T-cell (primary cell): ENCODE data around the gene MYZAP. TPM values are rescaled to one million over a fixed set of nuclear protein-coding genes. Genes with fewer than 3 reads are reported as not detected.

Source experiments
- ATAC-seq, 4 experiments: fragments of 200-7000 bp in 3 of 4; fragments of 150-1000 bp in 1 of 4; cut with Tn5 transposase; replicated peaks in 1 of 4; 1 replicate in 3 of 4; 2 replicates in 1 of 4; pipeline ENCODE4 v1.10.0; 2021; ENCODE audit warnings: moderate library complexity in 3 of 4, mild to moderate bottlenecking in 2 of 4, moderate number of reproducible peaks in 1 of 4
- CTCF ChIA-PET, 2 donors: fragments of 300-600 bp; sonication (Branson Sonifier 250); formaldehyde crosslinking; loops; one replicate each; lab custom pipeline; 2022; ENCODE audit warnings: antibody characterized with exemption in 2 of 2; lab: Charles Lee
- POLR2A ChIA-PET, 2 donors: fragments of 300-600 bp; sonication (Branson Sonifier 250); formaldehyde crosslinking; loops; one replicate each; lab custom pipeline; 2022; ENCODE audit warnings: antibody characterized with exemption in 2 of 2; lab: Charles Lee
- DNase-seq, 35 experiments: peaks; one replicate each; pipeline versions ENCODE4 v3.0.0 to v3.0.0-alpha.2; 2013 to 2023
- H3K27ac ChIP-seq: one replicate; pipeline ENCODE4 v1.5.1; 2013; ENCODE audit warnings: low read length
- H3K27me3 ChIP-seq, 2 experiments: replicated peaks in 1 of 2; 1 replicate in 1 of 2; 2 replicates in 1 of 2; pipeline versions ENCODE4 v1.6.1 to v1.7.0; 2013; ENCODE audit warnings: low read length in 1 of 2, mixed read lengths in 1 of 2; ENCODE audit not compliant: control insufficient read depth in 2 of 2, insufficient read depth in 2 of 2; ENCODE audit errors: extremely low read depth in 1 of 2
- H3K36me3 ChIP-seq, 2 donors: 1 replicate in 1 of 2; 2 replicates in 1 of 2; pipeline versions ENCODE4 v1.6.1 to v1.7.0; 2013; ENCODE audit warnings: low read length in 1 of 2; ENCODE audit not compliant: control insufficient read depth in 2 of 2, insufficient read depth in 1 of 2; ENCODE audit errors: extremely low read depth in 1 of 2
- H3K4me1 ChIP-seq, 2 experiments: 1 replicate in 1 of 2; 2 replicates in 1 of 2; pipeline versions ENCODE4 v1.6.1 to v1.7.0; 2013; ENCODE audit warnings: low read length in 2 of 2, mixed read lengths in 1 of 2; ENCODE audit not compliant: insufficient read depth in 2 of 2, control insufficient read depth in 1 of 2; ENCODE audit errors: extremely low read depth in 1 of 2
- H3K4me3 ChIP-seq, 2 donors: 1 replicate in 1 of 2; 2 replicates in 1 of 2; pipeline versions ENCODE4 v1.5.1 to v1.7.0; 2013; ENCODE audit warnings: mild to moderate bottlenecking in 2 of 2, low read length in 1 of 2, moderate library complexity in 1 of 2; ENCODE audit not compliant: control insufficient read depth in 1 of 2; ENCODE audit errors: extremely low read depth in 1 of 2
- H3K9me3 ChIP-seq: 2 replicates; pipeline ENCODE4 v1.7.0; 2013
- H3K27ac Mint-ChIP-seq, 2 donors: one replicate each; pipeline ENCODE4 v1.8.0; 2020 to 2021; ENCODE audit warnings: mild to moderate bottlenecking in 2 of 2, mixed read lengths in 2 of 2
- H3K27me3 Mint-ChIP-seq, 2 donors: one replicate each; pipeline ENCODE4 v1.8.0; 2021 to 2022; ENCODE audit warnings: mixed read lengths in 2 of 2
- H3K36me3 Mint-ChIP-seq: one replicate; pipeline ENCODE4 v1.8.0; 2021; ENCODE audit warnings: mixed read lengths
- H3K4me1 Mint-ChIP-seq, 3 donors: one replicate each; pipeline ENCODE4 v1.8.0; 2020 to 2022; ENCODE audit warnings: mixed read lengths in 3 of 3, mild to moderate bottlenecking in 1 of 3
- H3K4me3 Mint-ChIP-seq, 3 donors: one replicate each; pipeline ENCODE4 v1.8.0; 2020 to 2022; ENCODE audit warnings: mild to moderate bottlenecking in 3 of 3, mixed read lengths in 3 of 3, moderate library complexity in 3 of 3
- H3K9me3 Mint-ChIP-seq, 3 donors: one replicate each; pipeline ENCODE4 v1.8.0; 2020 to 2022; ENCODE audit warnings: mixed read lengths in 3 of 3
- WGBS: methylation state at CpG from one replicate; pipeline ENCODE4 v1.1.5; 2013; ENCODE audit warnings: missing lambda C conversion rate; ENCODE audit not compliant: insufficient coverage; 5-methylcytosine and 5-hydroxymethylcytosine counted together
- total RNA-seq, 35 experiments: library from RNA in 6 of 35; stranded (reverse) in 6 of 35; fragments of 120-200 nt in 1 of 35; gene quantifications; one replicate each; pipeline versions ENCODE4 v1.2.1 to v1.2.4 and lab custom pipeline; 2013 to 2026

Gene MYZAP
- total RNA-seq, 5 donors from 2014 or later (not counting 1 experiment from before 2014, with no cell fraction given): 0.58 to 1.9 (median 0.82) TPM

GRCh38 chr15:57548835-57549234, 42.9 kb upstream of the MYZAP start:
- no peak overlapping the region for H3K4me3 ChIP-seq
- no peaks in the 10 kb centered on the region for H3K9me3 Mint-ChIP-seq
- H3K9me3 ChIP-seq: no peaks in the 10 kb centered on the region
- DNase-seq: no peak
- H3K27ac ChIP-seq: no peak overlapping the region
- no peak for ATAC-seq
- H3K4me3 Mint-ChIP-seq: no peak overlapping the region
- H3K36me3 Mint-ChIP-seq: no peaks in the 10 kb centered on the region
- peaks cover 3 to 5% of the 10 kb centered on the region in 2 donors for H3K27me3 Mint-ChIP-seq
- ChIA-PET CTCF (interaction anchor here in 1 of 2 donors (0.6 kb wide), 1 partner anchor 22 kb away, joined by 3 read pairs; no protein-coding TSS in a partner anchor), POLR2A (no interaction called here)
- H3K27me3 ChIP-seq: peaks cover 0 to 25% of the 10 kb centered on the region in 2 experiments
- H3K4me1 ChIP-seq: no peaks in the 10 kb centered on the region
- no peaks in the 10 kb centered on the region for H3K4me1 Mint-ChIP-seq
- WGBS: 90% methylated on average over 5 of the region's 5 CpGs
- H3K36me3 ChIP-seq: no peaks in the 10 kb centered on the region
- H3K27ac Mint-ChIP-seq: no peak overlapping the region

DNA sequence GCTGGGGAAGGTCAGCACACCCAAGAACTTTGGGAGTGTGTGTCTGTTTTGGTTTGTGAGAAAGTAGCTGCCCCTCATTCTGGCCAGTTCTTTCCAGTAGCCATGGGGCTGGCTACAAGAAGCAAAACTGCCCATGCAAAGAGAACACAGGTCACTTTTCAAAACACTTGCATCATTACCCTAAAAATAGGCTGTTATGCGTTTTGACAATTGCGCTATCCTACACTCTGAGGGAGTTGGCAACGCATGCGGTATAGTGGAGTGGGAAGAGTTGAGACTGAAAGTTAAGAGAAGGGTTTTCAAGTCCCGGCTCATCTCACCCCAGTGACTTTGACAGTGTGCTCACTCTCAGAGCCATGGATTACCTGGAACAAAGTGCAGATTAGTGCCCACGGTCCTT, 41.8 kb upstream of the MYZAP start:
- POLR2A ChIA-PET: interaction anchor here in 1 of 2 donors (0.5 kb wide), 1 partner anchor 830 kb away, joined by 14 read pairs; no protein-coding TSS in a partner anchor
- DNase-seq (no peak), ATAC-seq (no peak)
- H3K9me3 ChIP-seq: no peaks in the 10 kb centered on the region
- CTCF ChIA-PET: no interaction called here
- H3K27ac ChIP-seq: no peak overlapping the region
- no peak overlapping the region for H3K27ac Mint-ChIP-seq
- no peaks in the 10 kb centered on the region for H3K36me3 Mint-ChIP-seq
- H3K9me3 Mint-ChIP-seq: no peaks in the 10 kb centered on the region
- H3K4me1 ChIP-seq: no peaks in the 10 kb centered on the region
- no CpG with 5 or more reads among the region's 6 CpGs for WGBS
- H3K27me3 ChIP-seq: peaks cover 0 to 31% of the 10 kb centered on the region in 2 experiments
- no peaks in the 10 kb centered on the region for H3K4me1 Mint-ChIP-seq
- H3K36me3 ChIP-seq: no peaks in the 10 kb centered on the region
- H3K4me3 ChIP-seq: no peak overlapping the region
- H3K4me3 Mint-ChIP-seq: no peak overlapping the region
- H3K27me3 Mint-ChIP-seq: peaks cover 3 to 5% of the 10 kb centered on the region in 2 donors

DNA sequence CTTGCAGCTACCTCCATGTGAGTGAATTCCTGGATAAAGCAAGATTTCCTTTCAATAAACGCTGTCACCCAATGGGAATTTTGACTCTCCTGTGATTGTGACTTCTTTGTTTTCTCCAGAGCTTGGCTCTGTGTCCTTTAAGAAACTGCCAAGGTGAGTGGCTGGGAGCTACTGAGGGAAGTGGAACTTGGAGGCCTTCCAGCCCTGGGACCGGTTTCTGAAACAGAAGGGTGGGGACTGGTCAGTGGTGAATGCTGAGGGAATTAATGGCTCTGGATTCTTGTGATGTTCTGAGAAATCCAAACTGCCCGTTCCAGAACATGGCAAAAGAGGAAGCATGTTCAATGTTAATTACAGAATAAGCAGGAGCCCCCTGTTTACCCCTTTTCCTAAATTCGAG, 41.1 kb upstream of the MYZAP start:
- Histone ChIP-seq H3K27me3 (peaks cover 0 to 24% of the 10 kb centered on the region in 2 experiments), H3K27ac (no peak overlapping the region), H3K4me3 (no peak overlapping the region), H3K36me3 (no peaks in the 10 kb centered on the region), H3K4me1 (no peaks in the 10 kb centered on the region), H3K9me3 (no peaks in the 10 kb centered on the region)
- Mint-ChIP-seq H3K27me3 (peaks cover 3% of the 10 kb centered on the region in 2 donors), H3K9me3 (no peaks in the 10 kb centered on the region), H3K27ac (no peak overlapping the region), H3K36me3 (no peaks in the 10 kb centered on the region), H3K4me1 (no peaks in the 10 kb centered on the region), H3K4me3 (no peak overlapping the region)
- POLR2A ChIA-PET: no interaction called here
- CTCF ChIA-PET: no interaction called here
- DNase-seq: no peak
- ATAC-seq: no peak
- 49% methylated on average over 2 of the region's 4 CpGs for WGBS

DNA sequence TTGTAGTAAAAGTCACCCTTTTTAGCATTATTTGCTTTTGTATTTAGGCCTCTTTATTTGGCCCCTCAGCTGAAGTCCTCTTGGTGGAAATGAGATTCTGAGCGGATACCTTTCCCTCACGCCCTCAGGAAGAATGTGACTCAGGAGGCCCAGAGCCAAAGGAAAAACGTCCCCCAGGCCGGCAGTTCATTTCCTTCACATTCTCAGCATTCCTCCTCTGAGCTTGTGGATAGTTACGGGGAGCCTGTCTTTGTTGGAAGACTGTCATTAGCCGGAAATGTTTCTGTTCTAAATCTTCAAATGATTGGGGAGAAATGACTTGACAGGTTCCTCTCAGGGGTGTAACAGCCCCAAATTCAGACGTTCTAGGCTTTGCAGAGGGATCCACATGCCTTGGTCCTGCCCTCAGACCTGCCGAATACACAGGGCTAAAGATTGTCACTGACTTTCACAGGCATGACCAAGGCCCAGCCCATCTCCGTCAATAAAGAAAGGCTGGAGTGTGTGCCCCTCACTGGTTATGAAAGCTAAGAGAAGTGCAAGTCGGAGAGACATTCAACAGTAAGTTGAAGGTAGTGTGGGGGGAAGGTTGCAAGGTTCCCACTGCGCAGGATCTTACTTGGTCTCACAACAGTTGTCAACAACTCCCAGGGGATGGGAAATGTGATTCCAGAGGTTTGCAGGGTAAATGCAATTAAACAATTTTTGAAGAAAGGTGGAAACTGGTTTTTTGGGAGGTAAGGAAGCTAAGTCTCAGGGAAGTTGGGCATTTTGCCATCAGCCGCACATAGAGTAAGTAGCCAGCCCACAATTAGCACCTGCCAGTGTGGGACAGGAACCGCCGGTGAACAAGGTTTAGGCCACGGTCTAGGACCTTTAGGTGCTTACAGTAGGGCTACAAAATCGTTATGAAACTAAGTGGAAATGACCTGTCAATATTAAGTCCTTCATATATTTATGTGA, 39.7 kb upstream of the MYZAP start:
- Mint-ChIP-seq H3K4me1 (no peaks in the 10 kb centered on the region), H3K9me3 (no peaks in the 10 kb centered on the region), H3K36me3 (no peaks in the 10 kb centered on the region), H3K27ac (no peak overlapping the region), H3K4me3 (no peak overlapping the region), H3K27me3 (peaks cover 0 to 3% of the 10 kb centered on the region in 2 donors)
- H3K36me3 ChIP-seq: no peaks in the 10 kb centered on the region
- H3K4me3 ChIP-seq: no peak overlapping the region
- H3K4me1 ChIP-seq: no peaks in the 10 kb centered on the region
- ChIA-PET CTCF (no interaction called here), POLR2A (no interaction called here)
- ATAC-seq (no peak), DNase-seq (no peak)
- H3K27me3 ChIP-seq: peaks cover 0 to 20% of the 10 kb centered on the region in 2 experiments
- H3K27ac ChIP-seq: no peak overlapping the region
- H3K9me3 ChIP-seq: no peaks in the 10 kb centered on the region
- WGBS: 85% methylated on average over 8 of the region's 16 CpGs

DNA sequence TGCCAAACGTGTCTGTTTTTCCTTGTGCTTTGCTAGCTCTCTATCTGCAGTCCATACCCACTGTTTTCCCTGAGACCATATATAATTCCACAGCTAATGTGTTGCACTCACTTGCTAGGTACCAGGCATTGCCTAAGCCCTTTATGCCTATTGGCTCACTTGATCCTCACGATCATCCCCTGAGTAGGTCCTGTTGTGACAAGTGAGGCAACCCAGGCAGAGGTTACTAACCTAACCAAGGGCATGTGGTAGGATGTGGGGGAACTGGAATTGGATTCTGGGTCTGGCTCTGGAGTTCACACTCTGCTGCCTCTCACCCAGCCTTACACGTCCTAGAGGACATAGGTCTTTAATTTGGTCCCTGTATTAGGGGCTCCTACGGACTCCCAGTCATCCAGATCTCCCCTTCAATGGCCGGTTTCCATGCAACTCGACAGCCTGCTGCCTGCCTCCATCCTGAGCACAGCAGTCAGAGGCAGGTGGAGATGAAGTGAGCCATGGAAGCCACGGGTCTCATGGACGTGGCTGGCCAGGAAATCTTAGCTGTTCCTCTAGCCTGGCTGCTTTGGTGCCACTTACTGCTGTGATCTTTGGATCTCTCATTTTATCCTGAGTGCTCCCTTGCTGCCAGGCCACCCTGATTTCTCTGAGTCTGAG, 38.9 kb upstream of the MYZAP start:
- H3K9me3 Mint-ChIP-seq: no peaks in the 10 kb centered on the region

DNA sequence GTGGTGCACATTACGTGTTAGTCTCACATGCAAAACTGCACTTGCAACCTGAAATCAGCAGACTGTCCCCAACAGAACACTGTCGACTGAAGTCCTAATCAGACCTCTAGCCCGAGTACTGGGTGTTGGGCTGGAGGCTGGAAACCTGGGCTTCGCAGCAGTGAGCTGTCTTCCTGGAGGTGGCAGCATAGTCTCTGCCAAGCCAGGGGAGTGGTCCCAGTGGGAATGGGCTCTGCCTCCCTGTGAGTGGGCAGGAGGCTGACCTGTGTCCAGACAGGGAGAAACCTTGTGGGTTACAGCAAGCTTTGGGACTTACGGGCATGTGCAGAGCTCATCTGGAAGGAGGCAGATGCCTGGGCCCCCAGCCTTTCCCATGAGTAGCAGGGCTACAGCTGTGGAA, 38.2 kb upstream of the MYZAP start:
- Histone ChIP-seq H3K27ac (no peak overlapping the region), H3K4me1 (no peaks in the 10 kb centered on the region), H3K27me3 (peaks cover 0 to 13% of the 10 kb centered on the region in 2 experiments), H3K4me3 (no peak overlapping the region), H3K9me3 (no peaks in the 10 kb centered on the region), H3K36me3 (no peaks in the 10 kb centered on the region)
- CTCF ChIA-PET: no interaction called here
- Mint-ChIP-seq H3K27me3 (no peaks in the 10 kb centered on the region), H3K4me1 (no peaks in the 10 kb centered on the region), H3K27ac (no peak overlapping the region), H3K4me3 (no peak overlapping the region), H3K9me3 (no peaks in the 10 kb centered on the region), H3K36me3 (no peaks in the 10 kb centered on the region)
- ATAC-seq (no peak), DNase-seq (no peak)
- POLR2A ChIA-PET: no interaction called here
- 92% methylated on average over 5 of the region's 5 CpGs for WGBS

More for the DNA sequence above, 38.9 kb upstream of the MYZAP start:
- ATAC-seq: no peak
- H3K36me3 ChIP-seq: no peaks in the 10 kb centered on the region
- Mint-ChIP-seq H3K27ac (no peak overlapping the region), H3K4me3 (no peak overlapping the region), H3K27me3 (peaks cover 0 to 3% of the 10 kb centered on the region in 2 donors), H3K36me3 (no peaks in the 10 kb centered on the region), H3K4me1 (no peaks in the 10 kb centered on the region)
- no peak for DNase-seq
- POLR2A ChIA-PET: no interaction called here
- peaks cover 0 to 13% of the 10 kb centered on the region in 2 experiments for H3K27me3 ChIP-seq
- WGBS: 60% methylated on average over 4 of the region's 8 CpGs
- H3K27ac ChIP-seq: no peak overlapping the region
- H3K4me3 ChIP-seq: no peak overlapping the region
- CTCF ChIA-PET: no interaction called here
- no peaks in the 10 kb centered on the region for H3K4me1 ChIP-seq
- no peaks in the 10 kb centered on the region for H3K9me3 ChIP-seq
